Measurements from ENCODE around the gene FAM43A.

Gene FAM43A

DNA sequence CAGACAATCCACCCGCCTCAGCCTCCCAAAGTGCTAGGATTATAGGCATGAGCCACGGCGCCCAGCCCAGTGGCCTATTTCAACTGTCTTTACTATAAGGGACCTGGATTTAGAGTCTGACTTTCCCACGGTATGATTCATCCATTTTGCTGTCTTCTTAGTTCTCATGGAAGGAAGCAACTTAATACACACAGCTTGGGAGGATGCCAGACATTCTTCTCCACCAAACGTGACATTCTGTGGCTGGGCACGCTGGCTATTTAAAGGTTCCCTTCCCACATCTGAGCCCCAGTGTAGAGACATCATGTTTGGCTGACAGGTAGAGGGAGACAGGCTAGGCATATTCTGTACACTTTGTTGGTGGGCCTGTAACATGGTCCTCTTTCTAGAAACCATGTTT is 26.2 kb downstream of the FAM43A start:
- DNase-seq, result no peak

- no peak for DNase-seq
Observed at GRCh38 chr3:194713299-194714136, 27.8 kb downstream of the FAM43A start.

GRCh38 chr3:194714137-194714455 is 28.4 kb downstream of the FAM43A start:
- no peak for DNase-seq

DNA sequence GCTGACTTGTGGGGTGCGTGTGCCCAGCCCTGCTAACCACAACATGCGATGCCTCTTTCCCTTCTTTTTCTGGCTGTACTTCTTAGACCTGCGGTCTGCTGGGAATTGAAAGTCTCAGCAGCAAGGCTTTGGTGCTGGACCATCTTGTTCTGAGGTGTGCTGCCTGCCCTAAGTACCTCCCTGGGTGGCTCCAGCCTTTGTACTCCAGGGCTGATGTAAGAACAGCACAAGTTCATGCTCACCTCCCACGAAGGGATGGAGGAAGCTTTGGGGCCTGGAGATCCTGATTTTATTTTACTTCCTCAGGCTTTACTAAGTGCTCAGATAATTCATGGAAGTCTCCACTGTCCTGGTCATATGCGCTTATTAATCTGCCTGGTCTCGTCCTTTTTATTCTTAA is 28.9 kb downstream of the FAM43A start:
- DNase-seq, result no peak

DNA sequence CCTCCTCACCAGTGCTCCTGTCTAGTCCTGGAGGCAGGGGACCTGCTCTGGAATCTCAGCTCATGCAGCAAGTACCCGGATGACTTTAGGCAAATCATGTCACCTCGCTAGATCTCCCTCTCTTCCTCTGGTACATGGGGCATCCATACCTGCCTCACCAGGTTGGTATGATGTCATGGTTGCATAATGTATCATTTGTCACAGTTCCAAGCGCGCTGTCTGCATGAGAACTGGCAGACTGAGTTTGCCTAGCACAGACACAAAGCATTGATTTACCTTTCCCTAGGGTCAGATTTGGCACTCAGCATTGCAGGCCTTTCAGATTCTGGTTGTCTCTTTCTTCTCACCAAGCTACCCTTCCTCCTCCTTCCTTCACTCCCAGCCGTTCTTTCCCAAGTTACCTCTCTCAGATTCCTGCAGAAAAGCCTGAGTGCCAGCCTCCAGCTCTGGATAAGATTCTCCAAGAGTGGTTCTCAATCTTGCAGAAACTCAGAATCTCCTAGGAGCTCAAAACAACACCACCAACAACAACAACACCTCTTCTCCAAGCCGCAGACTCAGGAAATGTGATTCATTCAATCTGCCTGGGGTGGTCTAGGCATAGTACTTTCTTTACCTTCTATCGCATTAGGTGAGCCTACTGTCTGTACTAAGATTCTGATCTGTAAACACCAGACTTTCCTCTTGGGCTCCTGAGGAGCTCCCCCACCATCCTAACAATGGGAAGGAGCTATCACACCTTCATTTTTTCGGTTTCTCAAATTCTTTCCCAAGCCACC is 29.5 kb downstream of the FAM43A start:
- DNase-seq, result no peak

DNA sequence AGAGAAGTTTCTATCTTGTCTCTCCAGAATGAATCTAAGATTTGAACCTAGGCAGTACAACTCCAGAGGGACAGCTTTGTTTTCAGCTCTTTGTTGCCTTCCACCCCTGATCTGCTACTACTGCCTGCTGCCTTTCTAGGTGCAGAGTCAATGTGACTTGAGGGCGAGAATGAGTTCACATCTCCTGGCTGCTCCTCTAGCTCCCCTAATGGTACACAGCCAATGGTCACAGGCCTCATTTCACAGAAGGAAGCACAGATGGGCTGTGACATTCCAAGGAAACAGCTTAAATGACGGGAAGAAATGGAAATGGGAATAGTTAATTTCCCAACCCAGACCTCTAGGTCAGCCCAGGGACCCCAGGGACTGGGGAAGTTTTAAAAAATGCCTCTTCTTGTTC is 32.4 kb downstream of the FAM43A start:
- no peak for DNase-seq

- no peak for DNase-seq
Observed at GRCh38 chr3:194720048-194720447, 34.4 kb downstream of the FAM43A start.

DNA sequence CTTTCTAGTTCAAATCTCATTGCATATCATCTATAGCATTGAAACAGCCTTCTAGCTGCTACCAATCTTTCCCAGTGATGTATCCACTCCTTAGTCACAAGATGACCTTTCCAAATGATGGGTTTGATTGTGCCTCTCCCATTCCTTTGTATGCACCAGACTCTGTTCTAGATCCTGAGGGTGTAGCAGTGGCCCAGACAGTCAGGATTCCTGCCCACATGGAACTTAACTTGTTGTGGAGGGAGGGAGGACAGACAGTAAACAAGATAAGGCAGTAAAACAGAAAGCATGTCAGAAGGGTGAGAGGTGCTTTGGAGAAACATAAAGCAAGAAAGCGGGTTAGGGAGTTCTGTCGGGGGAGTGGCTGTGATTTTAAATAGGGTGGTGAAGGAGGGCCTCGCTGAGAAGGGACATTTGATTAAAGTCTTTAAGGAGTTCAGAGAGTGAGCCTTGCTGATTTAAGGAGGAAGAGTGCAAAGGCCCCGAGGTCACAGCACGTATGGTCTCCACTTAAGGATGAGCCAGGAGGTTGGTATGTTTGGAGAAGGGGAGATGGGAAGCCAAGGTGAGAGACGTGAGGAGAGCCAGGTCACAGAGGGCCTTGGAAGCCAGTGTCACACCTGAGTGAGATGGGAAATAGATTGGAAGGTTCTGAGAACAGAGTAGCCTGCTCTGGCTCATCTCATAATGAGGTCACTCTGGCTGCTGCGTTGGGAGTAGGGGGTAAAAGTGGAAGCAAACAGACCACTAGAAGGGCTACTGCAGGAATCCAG is 38.3 kb downstream of the FAM43A start:
- no peak for DNase-seq

- no peak for DNase-seq
Observed at GRCh38 chr3:194725346-194725745, 39.7 kb downstream of the FAM43A start.

DNA sequence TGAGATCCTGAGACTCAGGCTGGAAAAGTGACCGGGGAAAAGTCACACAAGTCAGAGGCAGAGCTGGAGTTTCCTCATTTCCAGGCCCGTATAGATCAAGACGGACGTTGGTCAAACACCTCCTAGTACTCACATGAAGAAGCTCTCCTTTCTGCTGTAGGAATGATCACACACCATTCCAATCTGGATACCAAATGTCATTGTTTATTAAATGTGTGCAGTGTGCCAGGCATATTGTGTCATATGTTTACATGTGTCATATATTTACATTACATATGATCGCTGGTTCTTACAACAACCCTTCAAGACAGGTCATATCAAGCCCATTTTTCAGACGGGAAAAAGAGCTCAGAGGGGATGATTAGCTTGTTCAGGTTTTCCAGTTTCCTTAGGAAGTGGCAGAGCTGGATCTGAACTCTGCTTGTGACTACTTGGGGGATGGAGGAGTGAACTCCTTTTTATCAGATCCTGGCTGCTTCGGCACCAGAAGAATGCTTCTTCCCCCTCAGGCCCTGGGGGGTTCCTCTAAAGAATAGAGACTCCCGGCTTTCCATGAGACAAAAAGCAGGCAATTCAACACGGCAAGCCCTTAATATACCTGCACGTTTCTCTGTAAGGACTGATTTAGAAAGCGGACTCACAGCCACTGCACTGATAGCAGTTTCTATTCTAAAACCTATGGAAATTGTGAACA is 41.9 kb downstream of the FAM43A start:
- no peak for DNase-seq

DNA sequence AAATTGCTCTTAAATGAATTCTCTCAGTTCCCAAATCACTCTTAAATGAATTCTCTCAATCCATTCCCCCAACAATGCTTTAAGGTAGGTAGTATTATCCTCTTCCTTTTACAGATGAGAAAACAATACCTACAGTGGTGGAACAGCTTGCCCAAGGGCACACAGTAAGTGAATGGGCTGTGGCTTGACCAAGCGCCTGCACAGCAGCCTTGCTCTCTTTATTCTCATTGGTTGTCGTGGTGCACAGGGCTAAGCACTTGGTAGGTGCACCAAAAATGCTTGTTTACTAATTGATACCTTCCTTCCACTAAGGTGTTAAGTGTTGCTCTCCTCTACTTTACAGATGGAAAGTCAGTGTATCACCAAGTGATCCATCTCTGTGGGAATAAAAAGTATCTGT is 43.3 kb downstream of the FAM43A start:
- no peak for DNase-seq

GRCh38 chr3:194730365-194730764 is 44.7 kb downstream of the FAM43A start:
- no peak for DNase-seq

DNA sequence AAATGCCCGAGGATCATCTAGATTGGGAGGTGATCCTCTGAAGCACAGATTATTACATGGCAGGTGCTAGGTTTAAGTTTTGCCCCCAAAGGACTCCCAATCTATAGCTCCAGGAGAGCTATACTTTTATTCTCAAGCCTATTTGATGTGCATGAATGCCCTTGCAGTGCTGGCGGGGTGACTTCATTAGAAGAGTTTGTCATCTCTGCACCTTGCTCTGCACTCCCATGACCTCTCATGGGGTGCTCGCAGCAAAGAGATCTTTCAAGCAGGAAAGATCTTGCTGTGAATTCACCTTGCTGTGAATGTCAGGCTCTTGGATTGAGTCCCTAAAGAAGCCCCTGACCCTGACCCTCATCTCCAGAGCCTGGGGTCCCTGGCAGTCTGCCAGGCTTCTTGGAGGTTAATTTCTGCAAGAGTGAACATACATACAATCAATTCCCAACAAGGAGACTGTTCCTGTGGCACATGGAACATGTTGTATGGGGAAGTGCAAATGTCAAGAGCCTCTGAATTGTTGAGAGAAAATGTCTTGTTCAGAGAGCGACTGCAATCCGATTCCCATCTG is 45.9 kb downstream of the FAM43A start:
- DNase-seq, result no peak

DNA sequence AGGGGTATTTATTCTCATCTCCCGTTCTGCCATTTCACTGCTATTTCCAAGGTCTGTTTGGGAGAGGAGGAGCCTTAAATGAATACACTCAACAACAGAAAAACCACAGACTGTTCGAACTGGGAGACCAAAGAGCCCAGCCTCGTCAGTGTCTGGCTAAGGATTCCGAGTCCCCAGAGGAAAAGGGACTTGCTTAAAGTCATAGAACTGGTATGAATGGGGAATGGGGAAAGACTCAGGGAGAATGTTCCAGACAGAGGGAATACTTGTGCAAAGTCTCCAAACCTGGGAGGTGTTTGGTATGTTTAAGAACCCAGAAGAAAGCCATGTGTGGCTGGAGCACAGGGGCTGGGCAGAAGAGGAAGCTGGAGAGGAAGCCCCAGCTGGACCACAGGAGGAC is 46.9 kb downstream of the FAM43A start:
- no peak for DNase-seq

DNA sequence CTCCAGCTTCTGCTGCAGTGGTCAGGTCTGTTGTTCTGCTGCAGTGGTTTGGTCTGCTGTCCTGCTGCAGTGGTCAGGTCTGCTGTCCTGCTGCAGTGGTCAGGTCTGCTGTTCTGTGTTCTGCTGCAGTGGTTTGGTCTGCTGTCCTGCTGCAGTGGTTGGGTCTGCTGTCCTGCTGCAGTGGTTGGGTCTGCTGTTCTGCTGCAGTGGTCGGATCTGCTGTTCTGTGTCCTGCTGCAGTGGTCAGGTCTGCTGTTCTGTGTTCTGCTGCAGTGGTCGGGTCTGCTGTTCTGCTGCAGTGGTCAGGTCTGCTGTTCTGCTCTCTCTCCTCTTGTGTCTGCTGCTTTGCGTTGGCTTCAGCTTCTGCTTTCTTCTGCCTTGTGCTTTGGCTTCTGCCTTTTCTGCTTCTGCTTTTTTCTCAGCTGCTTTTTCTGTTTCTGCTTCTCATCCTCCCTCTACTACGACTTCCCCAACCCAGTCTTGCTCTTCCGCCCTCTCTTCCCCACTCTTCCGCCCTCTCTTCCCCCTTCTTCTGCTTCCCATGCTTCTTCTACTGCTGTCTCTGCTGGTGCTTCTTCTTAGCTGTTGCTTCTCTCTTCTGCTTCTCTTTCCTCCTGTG is 50.7 kb downstream of the FAM43A start:
- DNase-seq, result no peak

DNA sequence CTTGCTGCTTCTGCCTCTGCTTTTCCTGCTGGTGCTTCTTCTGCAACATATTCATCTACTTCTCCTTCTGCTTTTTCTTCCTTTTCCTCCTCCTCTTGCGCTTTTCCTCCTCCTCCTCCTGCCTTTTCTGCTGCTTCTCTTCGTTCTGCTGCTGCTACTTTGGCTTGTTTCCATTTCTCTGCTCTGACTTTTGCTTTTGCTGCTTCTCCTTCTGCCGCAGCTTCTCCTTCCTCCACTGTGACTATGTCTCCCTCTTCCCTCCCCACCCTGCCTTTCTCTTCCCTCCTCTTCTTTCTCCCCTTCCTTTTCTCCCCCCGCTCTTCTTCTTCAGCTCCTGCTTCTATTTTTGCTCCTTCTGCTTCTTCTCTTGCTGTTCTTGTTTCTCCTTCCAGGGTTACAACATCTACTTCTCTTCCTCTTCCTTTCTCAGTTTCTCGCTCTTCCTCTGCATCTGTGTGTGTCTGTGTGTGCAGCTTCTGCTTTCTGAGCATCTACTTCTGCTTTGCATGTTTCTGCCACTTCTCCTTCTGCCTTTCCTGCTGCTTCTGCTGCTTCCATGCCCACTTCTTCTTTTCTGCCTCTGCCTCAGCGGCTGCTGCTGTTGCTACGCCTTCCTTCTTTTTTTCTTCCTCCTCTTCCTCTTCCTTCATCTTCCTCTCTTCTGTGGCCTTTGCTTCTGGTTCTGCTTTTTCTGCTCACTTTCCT is 51.4 kb downstream of the FAM43A start:
- no peak for DNase-seq

Data from stimulated activated CD4-positive, alpha-beta T cell treated with anti-CD3 and anti-CD28 coated beads, Interleukin-12 subunit alpha, Interleukin-12 subunit beta, amount 100 ng/mL, for 4 hours (primary cell).